AML-193 (cell line): ENCODE data around the gene LSP1.

ENCODE experiments used
- DNase-seq, 2 experiments: peaks; one replicate each; lab custom pipeline; 2025; lab: John Stamatoyannopoulos, UW

Gene LSP1

DNA sequence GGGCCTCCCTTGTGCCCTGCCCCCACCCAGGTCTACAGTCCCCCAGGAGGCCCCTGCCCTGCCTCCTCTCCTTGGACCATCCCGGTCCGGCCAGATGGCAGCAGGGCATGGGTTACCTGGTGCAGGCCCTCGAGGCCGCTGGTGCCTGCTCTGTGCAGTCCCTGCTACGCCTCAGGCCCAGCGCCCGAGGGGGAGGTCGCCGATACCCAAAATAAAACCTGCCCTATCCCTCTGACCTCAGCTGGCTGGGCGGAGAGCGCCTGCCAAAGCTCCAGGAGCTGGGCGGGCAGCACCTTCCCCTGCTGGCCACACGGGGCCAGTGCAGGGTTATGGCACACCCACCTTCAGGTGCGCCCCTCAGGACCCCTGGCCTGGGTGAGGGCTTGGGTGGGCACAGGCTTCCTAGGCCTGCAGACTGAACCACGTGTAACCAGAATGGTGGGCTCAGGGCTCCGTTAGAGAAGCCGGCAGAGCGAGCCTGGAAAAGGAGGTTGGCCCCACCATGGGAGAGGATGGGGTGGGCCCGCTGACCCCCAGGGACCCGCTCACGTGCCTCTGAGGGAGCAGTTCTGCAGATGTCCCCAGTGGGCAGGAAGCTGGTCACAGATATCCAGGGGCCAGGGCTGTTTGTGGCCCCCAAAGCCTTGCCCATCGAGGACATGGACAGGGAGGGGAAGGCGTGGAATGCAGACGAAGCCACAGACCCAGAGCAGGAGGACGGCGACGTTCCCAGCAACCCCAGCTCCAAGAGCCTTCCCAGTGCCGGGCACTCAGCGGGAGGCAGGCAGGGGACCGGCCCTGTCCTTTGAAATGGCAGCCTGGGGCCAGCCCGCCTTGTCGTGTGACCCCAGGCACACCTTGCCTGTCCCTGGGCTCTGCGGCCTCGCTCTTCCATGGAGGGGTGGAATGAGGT is 64.9 kb downstream of the LSP1 start:
- DNase-seq = no peak

DNA sequence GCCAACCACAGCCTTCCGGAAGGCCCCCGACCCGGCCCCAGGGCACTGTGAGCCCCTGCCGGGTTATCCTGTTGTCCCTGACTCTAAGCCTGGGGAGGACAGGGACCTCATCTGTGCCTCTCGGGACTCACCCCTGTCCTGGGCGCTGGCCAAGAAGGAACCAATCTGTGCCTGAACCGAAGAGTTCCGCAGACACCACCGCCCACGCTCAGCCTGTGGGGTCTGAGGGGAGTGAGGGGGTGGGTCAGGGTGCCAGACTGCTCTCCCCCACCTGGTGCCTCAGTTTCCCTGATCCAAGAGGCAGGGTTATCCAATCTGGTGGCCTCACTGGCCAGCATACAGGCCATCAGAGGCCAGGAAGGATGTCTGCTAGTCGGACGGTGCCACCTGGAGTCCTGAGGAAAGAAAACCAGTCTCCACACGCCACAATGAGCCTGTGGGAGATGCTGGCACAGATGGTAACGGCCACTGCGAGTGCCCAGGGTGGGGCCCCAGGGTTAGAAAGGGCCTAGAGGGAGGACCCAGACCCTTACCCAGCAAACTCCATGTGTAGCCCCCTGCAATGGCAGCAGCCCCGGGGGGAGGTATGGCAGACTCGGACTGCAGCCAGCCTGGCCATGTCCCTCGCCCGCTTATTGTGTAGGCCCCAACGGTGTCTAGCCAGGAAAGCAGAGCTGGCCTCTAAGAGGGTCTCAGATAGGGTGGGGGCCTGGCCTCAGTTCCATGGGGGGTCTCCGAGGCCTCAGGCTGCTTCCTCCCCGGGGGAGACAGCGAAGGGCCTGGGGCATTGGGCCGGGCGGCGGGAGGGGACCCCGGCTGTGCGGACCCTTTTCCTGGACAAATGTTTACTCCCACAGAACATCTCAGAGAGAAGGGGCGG is 65.8 kb downstream of the LSP1 start:
- no peak for DNase-seq

DNA sequence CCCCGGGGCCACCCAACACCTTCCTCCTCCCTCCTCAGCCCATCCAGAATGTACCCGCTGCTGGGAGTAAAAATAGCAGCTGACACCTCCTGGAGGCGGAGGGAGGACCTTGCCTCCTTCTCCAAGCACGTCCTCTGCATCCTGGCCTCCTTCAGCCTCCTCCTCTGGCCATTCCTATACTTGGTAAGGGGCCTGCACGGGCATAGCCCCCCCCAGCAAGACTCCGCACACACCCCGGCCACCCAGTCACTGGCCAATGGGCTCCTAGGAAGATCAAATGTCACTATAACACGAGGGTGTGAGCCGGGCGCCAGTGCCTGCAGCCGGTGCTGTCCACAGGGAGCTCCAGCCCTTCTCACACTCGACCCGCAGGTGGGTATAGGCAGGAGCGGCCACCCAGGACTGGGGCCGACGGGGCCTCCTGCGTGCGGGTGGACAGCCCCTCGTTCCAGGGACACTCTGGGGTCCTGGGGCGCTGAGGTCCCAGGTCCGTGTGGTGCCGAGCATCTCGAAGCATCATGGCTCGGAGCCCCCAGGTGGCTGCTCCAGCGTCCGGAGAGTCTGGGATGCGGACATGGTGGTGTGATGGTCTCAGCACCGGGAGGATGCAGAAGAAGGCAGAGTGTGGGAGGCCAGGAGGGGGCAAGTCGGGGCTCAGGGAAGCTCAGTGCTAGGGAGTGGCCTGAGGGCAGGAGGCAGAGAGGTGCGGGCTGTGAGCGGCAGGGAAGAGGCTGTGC is 66.7 kb downstream of the LSP1 start, which contains the start of gene TNNT3:
TSS of gene TNNT3 (plus strand) at position 313 of the 737 bp plus-strand sequence. CDS start 3,172 bp downstream, outside the sequence.
- no peak for DNase-seq

DNA sequence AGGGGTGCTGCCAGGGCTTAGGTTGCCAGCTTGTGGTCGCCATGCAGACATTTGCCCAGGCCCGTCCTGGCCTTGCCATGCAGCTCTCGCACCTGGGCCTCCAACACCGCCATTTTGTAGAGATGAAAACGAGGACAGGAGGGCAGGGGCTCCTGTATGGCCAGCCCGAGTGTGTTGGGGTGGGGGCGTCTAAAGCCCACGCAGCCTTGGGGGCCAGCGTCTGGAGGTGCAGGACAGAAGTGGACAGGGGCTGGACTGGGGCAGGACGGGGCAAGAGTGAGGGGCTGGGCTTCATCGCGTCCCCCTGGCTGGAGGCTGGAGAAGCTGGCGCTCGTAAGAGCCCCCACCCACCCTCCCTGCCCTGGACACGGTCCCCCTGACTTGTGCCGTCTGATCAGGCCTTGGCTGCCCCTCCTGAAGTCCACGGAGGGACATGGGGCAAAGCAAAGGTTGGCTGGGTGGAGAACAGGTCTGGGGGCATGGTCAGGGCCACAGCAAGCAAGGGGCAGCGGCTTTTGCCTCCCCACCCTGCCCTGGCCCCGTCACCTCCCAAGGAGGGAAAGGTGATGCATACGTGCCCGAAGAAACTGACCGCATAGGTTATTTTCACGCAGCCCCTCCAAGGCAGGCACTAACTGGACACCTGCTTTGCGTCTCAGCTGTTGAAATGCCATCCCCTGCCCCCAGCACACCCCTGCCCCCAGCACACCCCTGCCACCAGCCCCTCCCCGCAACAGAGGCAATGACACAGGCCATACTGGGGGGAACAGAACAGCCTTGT is 67.4 kb downstream of the LSP1 start:
- no peak for DNase-seq

DNA sequence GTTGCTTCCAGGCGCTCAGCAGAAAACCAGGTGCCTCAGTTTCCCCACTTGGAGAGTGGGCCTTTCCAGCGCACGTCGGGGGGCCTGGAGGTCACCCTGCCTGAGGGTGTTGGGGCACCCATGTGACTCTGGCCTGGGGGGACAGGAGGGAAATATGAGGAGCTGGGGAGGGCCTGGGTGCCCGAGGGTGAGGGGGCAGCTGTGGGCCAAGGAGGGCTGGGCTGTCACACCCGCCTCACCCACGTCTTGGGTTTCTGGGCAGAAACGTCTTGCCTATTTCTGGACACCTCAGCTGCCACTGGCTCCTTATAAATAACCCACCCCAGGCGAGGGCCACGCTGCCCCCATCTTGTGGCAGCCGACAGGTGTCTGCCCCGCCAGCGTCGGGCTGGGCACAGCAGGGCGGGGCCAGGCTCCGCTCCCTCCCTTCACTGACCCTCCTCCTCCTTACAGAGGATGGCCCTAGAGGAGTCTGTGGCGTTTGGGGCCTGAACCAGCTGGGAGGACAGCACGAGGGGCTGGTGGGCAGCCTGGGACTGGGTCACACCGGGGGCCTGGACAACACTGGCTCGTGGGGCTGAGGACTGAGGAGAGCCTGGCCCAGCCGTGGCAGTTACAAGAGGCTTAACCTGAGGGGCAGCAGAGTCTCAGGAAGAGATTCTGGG is 68.2 kb downstream of the LSP1 start:
- DNase-seq = no peak

DNA sequence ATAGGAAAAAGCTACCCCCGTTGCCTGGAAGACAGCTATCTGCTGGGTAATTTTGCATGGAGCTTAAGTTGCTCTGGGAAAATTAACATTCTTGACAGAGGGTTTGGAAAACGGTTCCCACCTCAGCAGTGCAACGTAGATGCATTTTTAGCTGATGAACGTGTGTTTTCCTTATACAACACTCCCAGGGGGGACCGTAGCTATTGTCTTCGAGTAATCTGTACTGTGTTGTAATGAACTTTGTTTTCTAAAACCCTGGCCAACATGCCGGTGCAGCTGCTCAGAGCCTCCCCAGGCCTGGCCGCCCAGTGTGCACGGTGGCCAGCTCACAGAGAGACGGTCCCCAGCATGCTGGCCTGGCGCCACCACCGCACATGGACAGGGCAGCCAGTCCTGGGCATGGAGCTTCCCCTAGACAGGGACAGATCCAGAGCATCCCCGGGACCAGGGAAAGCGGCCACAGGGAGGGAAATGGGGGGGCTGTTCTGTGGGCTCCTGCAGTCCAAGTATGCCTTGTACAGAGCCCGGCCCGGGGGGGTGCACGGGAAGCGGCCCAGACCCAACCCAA is 68.8 kb downstream of the LSP1 start:
- no peak for DNase-seq

DNA sequence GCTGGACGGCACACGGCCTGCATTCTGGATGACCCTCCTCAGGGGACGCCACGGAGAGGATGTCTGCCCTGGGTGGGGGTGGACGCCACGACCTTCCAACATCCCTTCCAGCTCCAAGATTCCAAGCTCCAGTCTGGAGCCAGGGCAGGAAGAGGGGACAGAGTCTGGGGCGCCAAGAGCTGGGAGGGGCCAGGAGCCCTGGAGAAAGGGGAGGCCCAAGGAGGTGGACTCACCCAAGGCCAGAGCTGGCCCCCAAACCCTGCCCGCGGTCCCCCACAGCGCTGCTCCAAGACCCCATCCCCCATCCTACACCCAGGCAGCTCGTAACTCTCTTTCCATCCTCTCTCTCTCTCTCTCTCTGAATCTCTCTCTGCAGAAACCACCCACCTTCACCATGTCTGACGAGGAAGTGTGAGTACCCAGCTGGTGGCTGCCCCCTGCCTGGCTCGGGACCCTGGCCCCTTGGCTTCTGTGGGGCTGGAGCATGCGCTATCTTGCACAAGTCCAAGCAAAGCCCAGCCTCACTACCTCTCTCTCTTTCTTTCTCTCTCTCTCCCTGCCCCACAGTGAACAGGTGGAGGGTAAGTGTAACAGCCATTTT is 69.7 kb downstream of the LSP1 start:
- no peak for DNase-seq

DNA sequence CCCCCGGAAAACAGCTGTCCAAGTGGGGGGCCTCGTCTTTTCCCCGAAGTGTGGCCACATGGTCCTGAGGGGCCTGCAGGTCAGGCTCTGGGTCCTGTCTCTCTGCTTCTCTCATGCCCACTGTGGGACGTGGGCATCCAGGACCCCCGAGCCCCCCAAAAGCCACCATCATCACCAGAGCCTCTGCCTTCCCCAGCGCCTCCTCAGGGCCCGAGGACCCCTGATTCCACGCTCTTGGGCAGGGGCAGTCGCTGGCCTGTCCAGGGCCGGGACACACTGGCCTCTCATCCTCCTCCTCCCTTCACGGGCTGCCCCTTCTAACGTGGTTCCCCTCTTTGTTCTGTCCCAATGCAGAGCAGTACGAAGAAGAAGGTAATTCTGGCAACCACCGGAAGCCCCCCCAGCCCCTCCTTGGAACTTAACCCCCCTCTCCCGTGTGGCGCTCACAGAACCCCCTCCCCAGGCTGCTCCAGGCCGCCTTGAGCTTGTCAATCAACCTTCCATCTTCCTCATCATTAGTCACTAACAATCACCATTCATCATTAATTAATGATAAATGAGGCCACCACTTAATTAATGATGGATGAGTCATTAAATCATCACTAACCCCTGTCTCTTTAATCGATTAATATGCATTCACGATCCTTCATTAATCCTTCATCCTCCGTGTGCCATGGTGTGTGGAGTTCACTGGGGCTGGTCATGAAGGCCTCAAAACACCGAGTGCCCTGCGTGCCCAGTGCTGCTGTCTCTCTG is 70.5 kb downstream of the LSP1 start:
- DNase-seq = no peak

DNA sequence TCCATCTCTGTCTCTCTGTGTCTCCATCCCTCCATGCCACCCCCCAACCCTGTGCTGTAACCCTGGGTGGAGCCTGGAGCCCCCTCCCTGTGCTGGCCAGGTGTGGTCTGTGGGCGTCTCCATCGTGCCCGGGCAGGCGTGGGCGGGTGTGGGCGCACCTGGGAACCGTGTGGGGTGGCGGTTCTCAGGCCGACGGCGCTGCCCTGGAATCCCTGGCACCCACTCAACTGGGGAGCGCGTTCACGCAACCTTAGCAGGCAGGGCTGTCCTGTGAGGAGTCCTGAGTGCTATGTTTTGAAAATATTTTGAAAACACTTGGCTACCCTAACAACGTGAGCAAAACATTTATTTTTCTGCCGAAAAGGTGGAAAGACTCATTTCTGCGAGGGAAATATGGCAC is 71.3 kb downstream of the LSP1 start:
- DNase-seq = no peak

DNA sequence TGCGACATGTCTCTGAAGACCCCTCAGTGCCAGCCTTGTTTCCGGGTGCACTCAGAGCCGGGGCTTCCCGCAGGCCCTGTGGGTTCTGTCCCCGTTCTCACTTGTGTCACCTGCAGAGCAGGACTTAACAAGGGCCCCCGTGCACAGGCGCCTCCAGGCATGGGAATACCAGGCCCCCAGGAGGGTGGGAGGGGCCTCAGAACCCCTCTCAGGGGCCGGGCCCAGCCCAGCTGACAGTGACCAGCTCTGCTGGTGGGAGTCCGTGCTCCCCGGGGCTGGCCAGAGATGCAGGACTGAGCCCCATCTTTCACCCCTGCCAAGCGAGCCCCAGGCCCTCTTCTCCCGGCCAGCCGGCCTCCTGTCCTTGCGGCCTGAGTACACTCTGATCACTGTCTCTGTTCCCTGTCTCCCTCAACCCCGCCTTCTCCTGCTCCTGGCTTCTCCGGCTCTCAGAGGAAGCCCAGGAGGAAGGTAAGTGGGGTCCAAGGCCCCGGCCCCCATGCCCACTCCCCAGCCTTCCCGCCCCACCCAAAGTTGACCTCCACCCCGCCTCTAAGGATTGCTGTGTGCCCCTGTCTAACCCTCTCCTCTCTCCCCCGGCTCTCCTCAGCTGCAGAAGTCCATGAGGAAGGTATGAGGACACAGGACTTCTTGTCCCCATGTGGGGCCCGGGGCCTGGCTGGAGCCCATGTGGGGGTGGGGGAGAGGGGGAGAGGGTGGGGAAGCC is 71.9 kb downstream of the LSP1 start:
- DNase-seq = no peak

DNA sequence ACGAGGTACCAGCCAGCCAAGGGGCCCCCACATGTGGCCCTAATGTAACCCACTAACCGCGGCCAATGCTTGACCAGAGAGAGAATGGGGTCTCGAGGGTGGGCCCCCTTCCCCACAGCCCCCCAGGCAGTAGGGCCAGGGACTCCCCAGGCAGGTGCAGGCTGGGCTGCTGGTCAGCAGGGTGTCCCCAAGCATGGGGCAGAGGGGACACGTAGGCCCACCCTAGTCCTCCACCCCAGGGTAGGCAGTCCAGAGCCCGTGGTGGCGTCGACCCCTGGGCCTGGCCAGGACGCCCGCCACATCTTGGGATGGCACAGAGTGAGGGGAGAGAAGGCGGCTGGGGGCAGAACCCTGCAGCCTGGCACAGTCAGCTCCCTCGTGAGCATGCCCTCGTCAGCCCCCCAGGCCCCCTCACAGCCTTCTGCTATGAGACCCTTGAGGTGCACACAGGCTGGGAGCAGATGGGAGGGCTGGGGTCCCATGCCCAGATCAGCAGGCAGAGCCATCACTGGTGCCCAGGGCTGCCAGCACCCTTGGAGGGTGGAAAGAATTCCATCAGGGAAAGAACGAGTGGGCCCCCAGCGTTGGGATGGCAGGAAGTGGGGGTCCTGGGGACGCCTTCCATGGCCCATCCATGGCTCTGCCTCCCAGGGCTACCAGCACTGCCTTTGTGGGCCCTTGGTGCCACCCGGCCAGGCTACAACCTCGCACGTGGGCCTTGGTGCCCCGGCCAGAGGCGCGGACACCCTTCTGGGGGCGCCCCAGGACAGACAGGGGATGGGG is 72.7 kb downstream of the LSP1 start:
- no peak for DNase-seq

DNA sequence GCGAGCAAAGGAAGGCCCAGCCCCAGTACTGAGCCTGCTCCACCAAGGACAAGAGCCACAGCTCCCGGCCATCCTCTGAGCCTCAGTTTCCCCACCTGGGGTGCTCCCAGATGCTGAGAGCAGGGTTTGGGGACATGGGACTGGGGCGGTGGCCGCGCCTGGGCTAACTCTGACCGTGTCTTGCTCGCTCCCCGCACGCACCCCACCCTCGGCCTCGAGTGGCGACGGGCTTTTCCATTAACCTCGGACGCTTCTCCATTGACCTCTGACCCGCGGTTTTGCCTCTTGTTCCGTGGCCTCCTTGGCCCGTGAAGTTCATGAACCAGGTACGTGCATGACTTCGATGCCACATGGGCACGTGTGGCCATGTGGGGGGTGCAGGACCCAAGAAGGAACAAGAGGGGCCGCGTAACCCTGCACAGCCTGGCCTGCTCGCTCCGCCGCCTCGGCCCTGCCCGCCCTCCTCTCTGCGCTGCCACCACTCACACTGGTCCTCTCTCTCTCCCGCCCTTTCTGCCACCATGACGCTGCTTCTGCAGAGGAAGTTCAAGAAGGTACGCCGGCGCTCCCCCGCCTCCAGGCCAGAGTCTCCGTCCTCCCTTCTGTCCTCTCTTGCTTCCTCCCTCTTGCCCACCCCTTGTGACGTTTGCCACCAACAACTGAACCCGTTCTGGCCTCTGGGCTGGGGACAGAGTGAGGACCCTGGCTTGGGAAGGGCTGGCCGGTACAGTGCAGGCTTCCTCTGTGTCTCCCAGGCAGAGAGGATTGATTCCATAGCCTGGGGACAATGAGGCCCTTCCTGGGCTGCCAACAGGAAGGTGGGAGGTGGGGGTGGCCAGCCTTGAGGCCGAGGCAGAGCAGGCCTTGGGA is 73.5 kb downstream of the LSP1 start:
- DNase-seq = no peak

DNA sequence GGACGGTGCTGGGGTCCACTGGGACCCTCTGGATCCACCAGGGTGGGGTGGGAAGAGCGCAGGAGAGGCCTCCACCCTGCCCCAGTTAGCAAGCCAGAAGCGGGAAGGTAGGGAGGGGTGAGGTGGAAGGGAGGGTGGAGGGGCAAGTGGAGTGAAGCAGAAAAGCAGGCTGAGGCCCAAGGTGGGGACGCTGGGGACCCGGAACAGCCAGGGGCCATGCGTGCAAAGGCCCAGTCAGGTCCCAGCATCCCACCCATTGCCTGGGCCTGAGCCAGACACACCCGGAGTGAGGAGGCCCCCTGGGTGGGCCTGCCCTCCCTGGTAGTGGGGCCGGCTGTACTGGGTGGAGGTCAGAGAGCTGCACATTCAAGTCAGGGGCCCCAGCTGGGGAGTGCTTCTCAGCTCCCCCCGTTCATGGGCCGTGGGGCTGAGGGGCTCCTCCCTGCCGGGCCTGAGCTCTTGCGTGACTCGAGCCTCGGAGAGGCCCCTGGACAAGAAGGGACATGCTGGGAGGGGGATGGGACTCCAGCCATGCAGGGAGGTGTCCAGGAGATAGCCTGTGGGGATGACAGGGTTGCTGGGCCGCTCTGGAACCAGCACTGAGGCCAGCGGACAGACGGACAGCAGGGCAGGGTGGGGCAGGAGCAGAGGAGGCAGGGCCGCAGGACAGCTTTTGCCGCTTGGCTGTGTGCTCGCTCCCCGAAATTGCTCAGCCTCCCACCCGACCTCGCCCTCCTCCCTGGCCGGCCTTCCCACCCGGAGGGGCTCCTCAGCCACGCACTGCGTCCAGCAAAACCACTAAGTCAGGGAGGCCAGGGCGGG is 74.4 kb downstream of the LSP1 start:
- no peak for DNase-seq

DNA sequence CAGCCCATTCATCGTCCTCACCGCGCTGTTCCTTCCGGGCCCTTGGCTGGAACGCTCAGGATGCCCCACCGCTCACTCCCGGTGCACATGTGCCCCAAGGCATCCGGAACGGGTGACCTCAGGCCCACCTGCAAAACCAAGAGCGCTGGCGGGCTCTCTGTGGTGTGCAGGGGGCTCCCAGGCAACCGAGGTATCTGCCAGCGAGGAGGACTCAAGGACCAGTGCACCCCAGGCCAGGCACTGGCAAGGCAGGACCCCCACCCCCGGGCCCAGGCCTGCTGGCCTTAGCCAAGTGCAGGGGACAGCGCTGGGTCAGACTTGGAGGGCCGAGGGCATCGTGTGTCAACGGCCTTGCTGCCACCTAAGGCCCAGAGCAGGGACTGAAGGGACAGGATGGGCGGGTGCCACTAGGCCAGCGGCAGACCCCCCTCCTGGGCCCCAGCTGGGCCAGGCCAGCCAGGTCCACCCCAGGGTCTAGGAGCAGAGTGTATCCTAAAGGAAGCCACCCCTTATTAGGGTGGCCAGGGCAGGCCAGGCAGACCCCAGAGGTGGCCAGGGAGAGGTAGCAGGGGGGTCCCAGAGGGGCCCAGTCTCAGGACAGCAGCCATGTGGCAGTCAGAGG is 75.1 kb downstream of the LSP1 start:
- no peak for DNase-seq

DNA sequence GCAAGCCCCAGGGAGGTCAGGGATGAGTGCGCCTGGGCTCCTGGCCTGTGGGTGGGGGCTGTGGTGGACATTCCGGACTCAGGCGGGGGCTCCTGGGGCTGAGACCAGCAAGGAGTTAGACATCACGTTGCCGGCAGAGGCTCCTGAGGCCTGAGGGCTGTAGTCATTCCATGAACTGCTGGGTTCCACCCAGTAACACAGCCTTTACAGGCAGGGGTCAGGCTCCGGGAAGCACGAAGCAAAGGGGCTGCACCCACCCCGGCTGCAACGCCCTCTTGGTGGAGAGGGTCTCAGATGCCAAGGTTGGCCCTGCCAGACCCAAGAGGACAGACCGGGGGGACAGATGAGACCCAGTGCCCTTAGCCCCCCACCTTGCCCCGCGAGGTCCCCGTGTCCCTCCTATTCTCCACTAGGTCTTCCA is 75.6 kb downstream of the LSP1 start:
- no peak for DNase-seq
